Upper lobe of right lung (tissue), 1 donor: Measurements from ENCODE around the gene CNR2. TPM values are rescaled to one million over a fixed set of nuclear protein-coding genes. Genes with fewer than 3 reads are reported as not detected.
"Not testable (repeated sequence)": the region's sequence is repeated elsewhere in the genome, so short reads cannot be mapped to it uniquely, and the experiment has no call there.

Experiments used
- ATAC-seq: fragments of 200-7000 bp; cut with Tn5 transposase; one replicate; pipeline ENCODE4 v1.9.1; 2020; ENCODE audit warnings: mild to moderate bottlenecking, moderate library complexity
- DNase-seq: peaks from one replicate; pipeline ENCODE4 v3.0.0-alpha.2; 2020
- H3K27ac ChIP-seq: fragments of 200-600 bp; one replicate; pipeline ENCODE4 v1.8.0; 2022
- H3K27me3 ChIP-seq: fragments of 200-600 bp; one replicate; pipeline ENCODE4 v1.8.0; 2022; ENCODE audit warnings: mild to moderate bottlenecking
- H3K36me3 ChIP-seq: fragments of 200-600 bp; one replicate; pipeline ENCODE4 v1.8.0; 2022
- H3K4me1 ChIP-seq: fragments of 200-600 bp; one replicate; pipeline ENCODE4 v1.8.0; 2022
- H3K4me3 ChIP-seq: fragments of 200-600 bp; one replicate; pipeline ENCODE4 v1.8.0; 2022; ENCODE audit warnings: mild to moderate bottlenecking
- H3K9me3 ChIP-seq: fragments of 200-600 bp; one replicate; pipeline ENCODE4 v1.8.0; 2022
- CTCF ChIP-seq: fragments of 200-600 bp; IDR thresholded peaks from one replicate; pipeline ENCODE4 v1.8.0; 2022; ENCODE audit warnings: antibody characterized with exemption
- intact Hi-C: fragments of 100-400 bp; cut with DNase I; formaldehyde crosslinking; loops from one replicate; pipeline ENCODE4 v1.11.0; 2022
- total RNA-seq: library from RNA; stranded (reverse); fragmentation: NEBNext Ultra II Directional; extraction: Animal tissue kit (Norgen Biotek cat#: 25700); gene quantifications from one replicate; pipeline ENCODE4 v1.2.1, GENCODE V29; 2021
- donor health status: DM: no; HTN: yes; CAD: no; lungs with severe emphysema.

Gene CNR2
- total RNA-seq, 1 donor from 2014 or later: 0.06 TPM

GRCh38 chr1:23827717-23828116 lies 85.4 kb downstream of the CNR2 start:
- Histone ChIP-seq H3K27me3 (no peaks in the 10 kb centered on the region), H3K4me1 (peaks cover 11% of the 10 kb centered on the region), H3K36me3 (no peaks in the 10 kb centered on the region), H3K9me3 (no peaks in the 10 kb centered on the region), H3K4me3 (no peak overlapping the region), H3K27ac (no peak overlapping the region)
- ATAC-seq (no peak), DNase-seq (no peak)
- intact Hi-C loops: no loop called here
- no peak for TF ChIP-seq CTCF

GRCh38 chr1:23826590-23826989 lies 86.6 kb downstream of the CNR2 start:
- intact Hi-C loops: not testable (repeated sequence)

GRCh38 chr1:23825762-23826522 lies 87.2 kb downstream of the CNR2 start:
- DNase-seq (no peak), ATAC-seq (no peak)
- no peak for TF ChIP-seq CTCF
- Histone ChIP-seq H3K9me3 (no peaks in the 10 kb centered on the region), H3K4me1 (peaks cover 11% of the 10 kb centered on the region), H3K27me3 (no peaks in the 10 kb centered on the region), H3K4me3 (peak overlapping the region; percentile 99), H3K27ac (peak overlapping the region; percentile 98), H3K36me3 (no peaks in the 10 kb centered on the region)
- intact Hi-C loops: no loop called here

More at GRCh38 chr1:23826590-23826989, 86.6 kb downstream of the CNR2 start:
- peaks cover 11% of the 10 kb centered on the region for H3K4me1 ChIP-seq
- H3K27ac ChIP-seq, DNase-seq, H3K27me3 ChIP-seq, H3K9me3 ChIP-seq, H3K4me3 ChIP-seq, H3K36me3 ChIP-seq, ATAC-seq: not testable (repeated sequence)

- peak within 1 kb of the TSS; percentile 98 for H3K27ac ChIP-seq
- H3K4me1 ChIP-seq: peaks cover 11% of the 10 kb centered on the region
- no peak for TF ChIP-seq CTCF
- DNase-seq (peak; percentile 95), ATAC-seq (peak; percentile 100)
- H3K4me3 ChIP-seq: peak within 1 kb of the TSS; percentile 99
- H3K36me3 ChIP-seq: peaks cover 4% of the 10 kb centered on the region
- no peaks in the 10 kb centered on the region for H3K9me3 ChIP-seq
- no peaks in the 10 kb centered on the region for H3K27me3 ChIP-seq
- intact Hi-C loops: no loop called here
Measured at GRCh38 chr1:23825076-23825761, 87.9 kb downstream of the CNR2 start, which contains the start of gene HMGCL. TSS of gene HMGCL (minus strand) at chr1:23825429. CDS start at chr1:23825415, 14 bp downstream.

GRCh38 chr1:23824711-23825075 lies 88.5 kb downstream of the CNR2 start:
- Histone ChIP-seq H3K27ac (peak overlapping the region; percentile 98), H3K27me3 (no peaks in the 10 kb centered on the region), H3K4me3 (peak overlapping the region; percentile 99), H3K9me3 (no peaks in the 10 kb centered on the region), H3K36me3 (peaks cover 9% of the 10 kb centered on the region), H3K4me1 (peaks cover 11% of the 10 kb centered on the region)
- ATAC-seq: no peak
- TF ChIP-seq CTCF: no peak
- DNase-seq: no peak
- intact Hi-C loops: no loop called here

- TF ChIP-seq CTCF: no peak
- Histone ChIP-seq H3K4me1 (peaks cover 11% of the 10 kb centered on the region), H3K27ac (no peak overlapping the region), H3K27me3 (no peaks in the 10 kb centered on the region), H3K36me3 (peaks cover 16% of the 10 kb centered on the region), H3K9me3 (no peaks in the 10 kb centered on the region), H3K4me3 (no peak overlapping the region)
- DNase-seq (no peak), ATAC-seq (no peak)
- intact Hi-C loops: no loop called here
Measured at GRCh38 chr1:23823767-23824166, 89.4 kb downstream of the CNR2 start.
